Measurements from ENCODE around the gene SPIB.
A peak's percentile ranks its signal among the peaks of the same experiment; 100 is the strongest.
"Not testable (repeated sequence)": the region's sequence is repeated elsewhere in the genome, so short reads cannot be mapped to it uniquely, and the experiment has no call there.

Gene SPIB

DNA sequence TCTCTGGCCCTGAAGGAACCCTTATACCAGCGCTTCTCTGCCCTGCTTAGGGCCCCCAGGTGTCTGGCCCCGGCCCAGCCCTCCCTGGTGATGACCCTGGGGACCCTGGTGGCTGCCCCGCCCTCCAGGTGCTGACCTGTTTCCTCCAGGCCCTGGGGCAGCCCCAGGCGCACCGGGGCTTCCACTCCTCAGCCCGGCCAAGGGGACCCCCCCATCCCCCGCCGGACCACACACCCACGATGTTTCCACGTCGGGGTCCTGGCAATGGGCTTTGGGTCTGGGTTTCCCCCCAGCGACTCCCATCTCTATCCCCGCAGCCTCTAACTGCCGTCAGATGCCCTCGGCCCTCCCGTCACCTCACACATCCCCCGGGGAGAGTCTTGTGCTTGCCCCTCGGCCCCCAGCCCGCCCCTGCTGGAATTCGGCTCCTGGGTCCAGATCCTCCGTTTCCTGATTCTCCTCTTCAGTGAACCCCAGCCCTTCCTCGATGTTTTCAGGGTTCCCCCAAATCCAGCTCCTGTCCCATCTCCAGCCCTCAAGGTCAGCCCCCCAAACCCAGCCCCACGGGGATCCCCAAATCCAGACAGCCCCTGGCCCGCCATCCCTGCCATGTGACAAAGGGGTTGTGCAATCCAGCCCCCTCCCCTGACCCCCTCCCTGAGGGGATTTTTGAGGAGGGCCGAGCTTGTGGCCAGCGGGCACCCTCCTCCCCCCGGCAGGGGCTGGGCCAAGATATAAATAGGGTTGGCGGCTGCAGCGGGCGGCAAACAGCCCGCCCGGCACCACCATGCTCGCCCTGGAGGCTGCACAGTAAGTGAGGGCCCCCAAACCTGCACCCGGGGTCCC, at the start of gene SPIB:
Gene SPIB, plus strand, starts transcription at position 763 of the 846 bp plus-strand sequence. Its CDS starts 25 bp downstream, at position 788.
- DNase-seq: no peak

- no peak for DNase-seq
Observed at GRCh38 chr19:50371914-50372475, 46.7 kb upstream of the SPIB start.

GRCh38 chr19:50376166-50377050, 42.3 kb upstream of the SPIB start, which contains the start of gene NR1H2:
TSS of gene NR1H2 (plus strand) at chr19:50376457. CDS start at chr19:50377606, 1,149 bp downstream.
- peak; percentile 93 for DNase-seq

DNA sequence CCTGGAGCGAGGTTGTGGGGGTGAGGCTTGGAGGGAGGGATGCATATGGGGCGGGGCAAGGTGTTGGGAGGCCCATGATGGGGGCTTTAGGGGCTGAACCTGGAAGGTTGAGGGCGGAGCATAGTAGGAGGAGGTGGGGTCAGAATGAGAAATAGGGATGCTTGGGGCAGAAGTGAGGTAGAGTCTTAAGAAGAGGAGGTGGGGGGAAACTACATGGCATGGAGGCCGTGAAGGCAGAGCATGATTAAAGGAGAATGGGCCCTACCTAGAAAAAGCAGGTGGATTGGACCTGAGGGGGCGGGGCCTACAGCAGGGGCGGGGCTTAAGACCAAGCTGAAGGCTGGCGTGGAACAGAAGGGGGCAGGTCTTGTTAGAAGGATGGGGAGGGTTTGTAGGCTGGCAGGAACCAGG, 41.7 kb upstream of the SPIB start:
- no peak for DNase-seq

DNA sequence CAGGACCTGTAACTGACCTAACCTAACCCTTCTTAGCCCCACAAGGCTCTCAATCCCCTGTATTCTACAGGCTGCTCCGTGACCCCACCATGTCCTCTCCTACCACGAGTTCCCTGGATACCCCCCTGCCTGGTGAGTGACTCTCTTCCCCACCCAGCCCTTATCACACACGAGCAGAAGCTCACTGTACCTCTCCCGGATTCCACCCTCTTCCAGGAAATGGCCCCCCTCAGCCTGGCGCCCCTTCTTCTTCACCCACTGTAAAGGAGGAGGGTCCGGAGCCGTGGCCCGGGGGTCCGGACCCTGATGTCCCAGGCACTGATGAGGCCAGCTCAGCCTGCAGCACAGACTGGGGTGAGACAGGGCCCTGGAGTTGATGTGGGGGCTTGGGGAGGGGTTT, 41.2 kb upstream of the SPIB start:
- DNase-seq: no peak

- no peak for DNase-seq
Observed at GRCh38 chr19:50378169-50378862, 40.4 kb upstream of the SPIB start.

DNA sequence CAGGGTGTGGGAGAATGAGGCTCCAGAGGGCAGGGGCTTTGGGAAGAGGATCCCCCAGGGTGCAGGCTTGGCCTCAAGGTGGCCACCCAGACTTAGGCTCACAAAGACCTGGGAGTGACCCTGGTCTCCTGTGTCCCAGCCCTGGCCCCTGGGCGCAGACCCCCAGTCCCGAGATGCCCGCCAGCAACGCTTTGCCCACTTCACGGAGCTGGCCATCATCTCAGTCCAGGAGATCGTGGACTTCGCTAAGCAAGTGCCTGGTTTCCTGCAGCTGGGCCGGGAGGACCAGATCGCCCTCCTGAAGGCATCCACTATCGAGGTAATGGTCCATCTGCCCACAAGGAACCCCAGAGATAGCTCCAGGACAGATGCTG, 39.9 kb upstream of the SPIB start:
- no peak for DNase-seq

DNA sequence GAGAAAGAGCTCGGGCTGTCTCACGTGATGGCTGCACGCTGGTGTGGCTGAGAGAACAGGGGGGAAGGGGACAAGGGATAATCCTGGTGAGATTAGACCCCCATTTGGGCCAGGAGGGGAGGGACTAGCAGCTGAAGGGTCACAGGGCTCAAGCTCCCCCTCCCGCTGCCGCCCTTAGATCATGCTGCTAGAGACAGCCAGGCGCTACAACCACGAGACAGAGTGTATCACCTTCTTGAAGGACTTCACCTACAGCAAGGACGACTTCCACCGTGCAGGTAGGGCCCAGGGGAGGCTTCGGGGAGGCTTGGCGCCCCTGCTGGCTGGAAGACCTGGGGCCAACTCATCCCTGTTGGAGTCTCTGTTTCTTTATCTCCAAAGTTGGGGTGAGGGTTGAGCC, 39.1 kb upstream of the SPIB start:
- no peak for DNase-seq

- no peak for DNase-seq
Observed at GRCh38 chr19:50380137-50380536, 38.6 kb upstream of the SPIB start.

DNA sequence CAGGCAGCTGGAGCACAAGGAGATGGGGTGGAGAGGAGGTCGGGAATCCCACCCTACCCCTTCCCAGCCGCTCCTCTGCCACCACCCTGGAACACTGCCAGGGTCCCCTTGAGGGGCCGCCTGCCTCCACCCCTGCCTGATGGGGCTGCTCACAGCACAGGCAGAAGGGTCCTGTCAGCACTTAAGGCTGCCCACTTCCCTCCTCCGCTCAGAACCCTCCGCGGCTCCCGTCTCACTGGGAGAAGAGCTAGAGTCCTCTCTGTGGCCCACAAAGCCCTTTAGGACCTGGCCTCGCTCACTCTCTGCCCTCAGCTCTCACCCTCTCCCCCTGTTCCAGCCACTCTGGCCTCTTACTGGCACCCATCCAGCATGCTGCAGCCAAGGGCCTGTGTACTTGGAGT, 38.0 kb upstream of the SPIB start:
- no peak for DNase-seq

GRCh38 chr19:50381881-50382729, 36.6 kb upstream of the SPIB start:
- DNase-seq: no peak

DNA sequence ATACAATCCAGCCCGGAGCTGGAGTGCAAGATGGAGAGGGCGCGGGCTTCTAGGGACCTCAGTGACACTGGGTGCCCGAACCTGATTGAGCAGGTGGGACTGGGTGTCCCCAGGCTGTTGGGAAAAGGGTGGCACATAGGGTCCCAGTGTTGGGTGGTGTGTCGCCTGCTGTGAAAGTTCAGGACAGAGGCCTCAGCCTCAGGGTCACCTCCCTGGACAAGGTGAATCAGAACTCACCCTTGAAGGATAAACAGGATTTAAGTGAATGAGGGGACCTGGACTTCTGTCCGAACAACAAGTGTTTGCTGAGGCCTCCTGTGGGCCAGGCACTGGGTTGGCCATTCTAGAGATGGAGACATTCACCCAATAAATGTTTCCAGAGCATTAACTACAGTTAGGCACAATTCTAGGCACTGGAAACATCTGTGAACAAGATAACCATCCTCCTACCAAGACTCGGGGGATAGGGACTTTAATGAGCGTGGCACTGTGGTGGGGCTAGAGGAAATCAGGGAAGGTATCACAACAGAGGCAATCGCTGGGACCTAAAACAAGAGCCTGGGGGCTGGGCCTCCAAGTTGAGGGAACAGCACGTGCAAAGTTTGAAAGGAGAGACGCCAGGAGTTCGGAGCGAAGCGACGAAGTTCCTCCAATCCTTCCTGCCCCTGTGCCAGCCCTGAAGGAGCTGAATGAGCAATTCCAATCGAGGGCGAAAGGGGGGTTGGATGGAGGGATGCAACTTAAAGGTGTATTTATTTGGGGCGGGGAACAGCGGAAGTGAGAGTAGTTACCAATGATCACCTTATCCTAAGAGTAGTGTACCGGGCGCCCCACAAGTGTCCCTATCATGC, 35.5 kb upstream of the SPIB start:
- no peak for DNase-seq

DNA sequence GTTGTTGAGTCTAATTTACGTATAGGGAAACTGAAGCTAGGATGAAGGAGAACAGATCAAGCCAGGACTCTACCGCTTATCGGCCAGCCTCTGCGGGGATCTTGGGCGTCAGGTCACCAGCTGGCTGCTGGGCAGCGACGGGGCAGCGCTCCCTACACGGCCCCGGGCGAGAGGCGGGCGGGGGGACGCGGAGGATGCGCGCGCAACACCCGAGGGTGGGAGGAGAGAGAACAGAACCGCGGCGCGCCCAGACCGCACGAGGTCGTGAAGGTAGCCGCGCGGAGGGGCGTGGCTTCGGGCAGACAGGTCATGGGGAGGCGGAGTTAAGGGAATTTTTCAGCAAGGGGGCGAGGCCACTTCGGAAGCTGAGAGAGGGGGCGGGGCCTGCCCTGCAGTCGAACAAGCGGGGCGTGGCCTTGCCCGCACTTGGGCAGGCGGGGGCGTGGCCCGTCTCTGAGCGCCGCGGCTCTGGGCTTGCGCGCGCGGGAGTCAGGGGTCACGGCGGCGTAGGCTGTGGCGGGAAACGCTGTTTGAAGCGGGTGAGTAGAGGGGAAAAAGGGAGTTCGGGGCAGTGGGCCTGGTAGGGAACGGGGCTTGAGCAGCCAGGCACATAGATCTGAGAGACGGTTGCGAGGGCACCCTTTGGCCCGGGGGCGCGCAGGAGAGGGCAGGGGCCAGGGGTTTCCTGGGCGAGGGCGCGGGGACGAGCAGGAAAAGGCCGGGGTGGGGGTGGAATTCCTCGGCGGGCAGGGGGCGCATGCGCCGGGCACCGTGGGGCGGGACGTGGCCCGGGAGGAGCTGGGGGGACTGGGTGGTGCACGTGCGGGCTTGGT, 34.7 kb upstream of the SPIB start, which contains the start of gene POLD1:
Gene POLD1, plus strand, starts transcription at position 496 of the 833 bp plus-strand sequence. CDS start 14,505 bp downstream, outside the sequence.
- peak; percentile 97 for DNase-seq

DNA sequence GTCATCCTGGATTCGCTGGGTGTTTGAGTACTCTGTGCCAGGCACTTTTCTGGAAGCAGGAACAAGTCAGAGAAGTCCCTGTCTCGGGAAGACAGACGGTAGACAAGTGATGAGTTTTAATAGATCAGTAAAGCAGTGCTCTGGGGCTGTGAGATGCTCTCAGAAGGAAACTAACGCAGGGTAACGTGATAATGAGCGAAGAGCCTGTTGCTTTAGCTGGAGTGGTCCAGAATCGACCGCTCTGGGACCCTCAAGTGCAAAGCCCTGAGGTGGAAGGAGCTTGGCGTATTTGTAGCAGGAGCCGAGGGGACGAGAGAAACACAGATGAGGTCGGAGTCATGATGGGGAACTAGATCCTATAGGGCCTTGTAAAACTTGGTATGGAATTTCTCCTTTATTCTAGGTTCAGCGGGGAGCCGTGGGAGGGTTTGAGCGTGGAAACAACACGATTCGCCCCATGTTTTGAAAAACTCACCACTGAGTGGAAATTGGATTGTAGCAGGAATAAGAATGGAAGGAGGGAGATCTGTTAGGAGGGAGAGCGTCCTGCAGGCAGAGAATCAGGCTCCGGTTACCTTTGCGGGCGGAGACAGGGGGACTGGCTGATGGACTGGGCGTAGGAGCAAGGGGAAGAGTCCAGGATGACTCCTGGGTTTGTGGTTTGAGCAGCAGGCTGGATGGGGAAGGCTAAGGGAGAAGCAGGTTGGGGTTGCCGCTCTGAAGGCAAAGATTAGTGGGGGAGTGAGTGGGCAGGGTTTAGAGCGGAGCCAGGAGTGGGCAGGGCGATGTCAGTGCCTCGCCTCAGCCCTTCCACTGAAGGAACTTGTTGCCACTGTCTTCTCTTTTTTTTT, 33.8 kb upstream of the SPIB start:
- no peak for DNase-seq

DNA sequence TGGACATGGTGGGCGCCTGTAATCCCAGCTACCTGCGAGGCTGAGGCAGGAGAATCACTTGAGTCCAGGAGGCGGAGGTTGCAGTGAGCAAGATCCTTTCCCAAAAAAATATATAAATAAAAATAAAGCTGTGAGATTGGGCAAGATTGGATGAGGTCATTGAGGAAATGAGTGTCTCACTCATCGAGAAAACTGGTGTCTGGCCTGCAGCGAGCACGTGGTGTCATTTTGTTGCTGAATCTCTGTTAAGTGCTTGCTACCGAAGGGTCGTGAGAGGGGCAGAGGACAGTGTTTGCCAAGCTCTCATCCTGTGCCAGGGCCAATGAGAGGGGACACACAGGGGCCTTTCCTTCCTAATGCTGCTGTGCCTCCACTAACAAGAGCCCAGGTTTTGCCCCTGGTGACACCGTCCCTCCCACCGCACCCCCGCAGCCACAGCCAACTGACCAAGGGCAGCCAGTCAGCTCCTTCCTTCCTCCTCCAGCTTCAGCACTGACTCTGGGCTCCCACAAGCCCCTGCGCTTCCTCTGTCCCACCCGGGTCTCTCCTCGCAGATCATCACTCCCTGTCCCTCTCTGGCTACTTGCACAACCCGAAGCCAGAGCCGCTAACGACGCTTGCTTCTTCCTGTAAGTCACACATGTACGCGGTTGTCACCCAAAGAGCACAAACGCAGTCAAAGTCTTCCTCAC, 31.4 kb upstream of the SPIB start:
- DNase-seq: no peak

GRCh38 chr19:50387868-50388245, 30.9 kb upstream of the SPIB start:
- no peak for DNase-seq

DNA sequence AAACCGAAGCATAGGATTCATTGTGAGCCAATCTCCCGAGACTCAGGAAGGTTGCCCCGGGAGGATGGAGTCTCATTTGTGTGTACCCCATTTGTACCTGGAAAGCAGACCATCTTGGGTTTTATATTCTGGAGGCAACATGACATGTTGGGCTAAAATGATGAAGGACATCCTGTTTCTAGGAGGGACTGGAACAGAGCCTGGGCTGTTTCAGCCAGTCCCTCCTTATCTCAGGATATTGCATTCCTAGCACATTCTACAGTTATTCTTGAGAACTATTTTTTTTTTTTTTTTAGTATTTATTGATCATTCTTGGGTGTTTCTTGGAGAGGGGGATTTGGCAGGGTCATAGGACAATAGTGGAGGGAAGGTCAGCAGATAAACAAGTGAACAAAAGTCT, 28.4 kb upstream of the SPIB start:
- DNase-seq: not testable (repeated sequence)

GRCh38 chr19:50390952-50391351, 27.8 kb upstream of the SPIB start:
- not testable (repeated sequence) for DNase-seq

Measured in GDM1 (cell line).